HG03354 (cell line): ENCODE results near the gene RAB26.

Source experiments
- ATAC-seq: cut with Tn5 transposase; IDR thresholded peaks from one replicate; pipeline ENCODE4 v1.9.1; 2021; ENCODE audit warnings: mild to moderate bottlenecking; ENCODE audit not compliant: unreplicated experiment, poor library complexity, severe bottlenecking

The RAB26 gene

DNA sequence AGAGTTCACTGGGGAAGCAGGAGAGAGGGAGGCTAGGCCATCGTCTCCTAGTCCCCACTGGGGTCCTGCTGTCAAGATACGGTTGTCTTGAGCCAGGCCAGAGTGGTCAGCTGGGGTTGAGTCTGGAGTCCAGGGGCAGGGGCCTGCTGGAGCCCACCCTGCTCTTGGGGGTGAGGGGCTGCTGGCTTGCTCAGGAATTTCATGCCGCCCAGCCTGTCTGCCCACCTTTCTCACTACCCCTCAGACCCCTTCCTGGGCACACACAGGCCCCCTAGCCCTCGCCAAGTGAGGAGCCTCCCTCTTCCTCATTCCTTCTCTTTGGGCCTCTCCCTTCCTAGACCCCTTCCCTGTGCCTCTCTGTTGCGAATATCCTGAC is 8.4 kb downstream of the RAB26 start:
- ATAC-seq: no peak

DNA sequence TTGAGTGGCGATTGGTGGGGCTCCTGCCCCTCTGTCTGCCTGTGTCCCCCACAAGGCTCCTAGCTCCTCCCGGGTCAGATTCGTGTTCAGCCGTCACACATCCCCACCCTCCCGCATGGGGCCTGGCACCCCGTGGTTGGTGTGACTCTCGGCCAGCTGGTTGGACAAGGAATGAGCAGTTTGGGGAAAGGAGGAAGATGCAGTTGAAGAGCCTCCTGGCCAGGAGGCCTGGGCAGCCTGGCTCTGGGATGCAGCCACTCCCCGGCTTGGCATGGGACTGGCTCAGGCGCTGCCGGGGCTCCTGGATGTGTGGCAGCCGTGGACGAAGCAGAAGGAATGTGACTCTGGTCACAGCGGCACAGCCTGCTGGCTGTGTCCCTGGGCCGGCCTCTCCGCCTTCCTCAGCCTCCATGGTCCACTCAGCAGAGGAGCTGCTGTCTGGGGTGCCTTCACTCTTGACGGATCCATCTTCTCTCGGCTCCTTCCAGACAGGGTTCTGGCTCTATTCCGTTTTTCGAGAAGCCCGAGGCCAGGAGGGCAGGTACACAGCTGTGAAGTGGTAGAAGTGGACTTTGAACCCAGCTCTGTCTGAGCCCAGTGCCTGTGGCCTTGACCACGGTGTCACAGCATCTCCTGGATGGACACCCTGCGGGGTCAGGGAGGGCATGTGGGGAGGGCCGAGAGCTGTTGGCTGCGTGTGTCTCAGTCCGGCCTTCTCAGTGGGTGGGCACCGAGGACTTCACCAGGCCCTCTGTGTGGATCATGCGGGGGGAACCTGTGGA is 9.2 kb downstream of the RAB26 start:
- no peak for ATAC-seq

DNA sequence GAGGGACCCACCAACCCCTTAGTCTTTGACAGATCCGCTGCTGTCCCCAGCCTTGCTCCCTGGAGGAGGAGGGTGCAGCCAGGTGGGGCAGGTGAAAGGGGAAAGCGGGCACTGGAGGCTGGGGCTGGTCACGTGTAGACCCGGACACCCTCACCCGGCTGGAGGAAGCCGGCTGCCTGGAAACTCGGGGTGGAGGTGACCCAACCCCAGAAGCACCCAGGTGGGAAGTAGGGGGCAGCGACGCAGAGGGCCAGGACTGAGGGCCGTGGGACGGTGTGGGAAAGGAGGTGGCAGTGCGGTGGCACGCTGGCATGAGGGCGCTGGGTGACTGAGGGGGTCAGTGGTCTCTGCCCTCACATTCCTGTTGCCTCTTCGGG is 9.8 kb downstream of the RAB26 start:
- no peak for ATAC-seq

DNA sequence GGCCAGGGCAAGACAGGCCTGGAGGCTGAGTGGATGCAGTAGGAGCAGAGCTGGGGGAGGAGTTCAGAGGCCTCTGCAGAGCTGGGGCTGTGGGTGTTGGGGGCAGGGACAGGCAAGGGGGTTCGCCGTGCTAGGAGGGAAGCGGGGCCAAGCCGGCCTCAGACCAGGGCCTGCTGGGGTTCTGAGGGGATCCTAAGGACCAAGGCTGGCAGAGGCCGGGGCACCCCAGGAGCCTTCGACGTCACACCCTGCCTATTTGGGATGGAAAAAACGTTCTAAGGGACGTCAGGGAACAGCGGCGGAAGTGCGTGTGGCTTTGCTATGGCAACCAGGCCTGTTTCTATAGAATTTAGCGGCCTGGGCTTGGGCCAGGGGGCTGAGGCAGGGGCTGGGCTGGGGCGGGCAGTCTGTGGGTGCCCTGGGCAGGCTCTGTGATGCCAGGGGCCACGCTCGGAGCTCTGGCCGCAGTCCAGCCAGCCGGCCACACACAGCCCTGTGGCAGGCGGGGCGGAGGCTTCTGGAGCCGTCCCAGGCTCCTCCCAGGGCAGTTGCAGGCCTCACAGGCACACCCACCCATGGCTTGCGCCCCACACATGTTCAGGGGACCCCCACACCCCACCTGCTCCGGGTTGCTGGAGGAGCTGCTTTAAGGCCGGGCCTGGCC is 10.9 kb downstream of the RAB26 start:
- no peak for ATAC-seq

DNA sequence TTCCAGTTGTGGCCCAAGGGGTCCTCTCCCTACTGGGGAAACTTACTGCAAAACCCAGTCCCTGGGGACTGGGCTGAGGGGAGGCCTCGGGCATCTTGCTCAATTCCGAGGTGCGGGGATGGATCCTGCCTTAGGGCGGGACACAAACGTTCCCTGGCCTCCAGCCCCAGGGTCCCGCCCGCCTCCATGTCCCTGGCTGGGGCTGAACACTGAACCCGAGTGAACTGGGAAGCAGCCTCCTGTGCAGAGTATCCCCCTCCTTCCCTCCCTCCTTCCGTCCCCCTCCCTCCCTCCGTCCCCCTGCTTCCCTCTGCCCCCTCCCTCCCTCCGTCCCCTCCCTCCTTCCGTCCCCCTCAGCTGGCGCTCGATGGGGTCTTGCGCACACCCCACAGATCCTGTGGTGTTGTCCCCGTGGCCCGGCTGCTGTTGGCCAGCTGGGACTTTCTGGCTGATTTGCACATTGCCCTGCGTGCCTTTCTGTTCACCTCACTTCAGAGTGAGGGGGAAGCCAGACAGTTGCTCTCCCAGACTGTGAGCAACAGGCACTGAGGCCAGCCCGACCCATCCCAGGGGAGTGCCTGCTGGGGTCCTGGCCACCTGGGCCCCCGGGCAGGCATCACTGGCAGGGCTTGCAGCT is 12.6 kb downstream of the RAB26 start:
- ATAC-seq: no peak

DNA sequence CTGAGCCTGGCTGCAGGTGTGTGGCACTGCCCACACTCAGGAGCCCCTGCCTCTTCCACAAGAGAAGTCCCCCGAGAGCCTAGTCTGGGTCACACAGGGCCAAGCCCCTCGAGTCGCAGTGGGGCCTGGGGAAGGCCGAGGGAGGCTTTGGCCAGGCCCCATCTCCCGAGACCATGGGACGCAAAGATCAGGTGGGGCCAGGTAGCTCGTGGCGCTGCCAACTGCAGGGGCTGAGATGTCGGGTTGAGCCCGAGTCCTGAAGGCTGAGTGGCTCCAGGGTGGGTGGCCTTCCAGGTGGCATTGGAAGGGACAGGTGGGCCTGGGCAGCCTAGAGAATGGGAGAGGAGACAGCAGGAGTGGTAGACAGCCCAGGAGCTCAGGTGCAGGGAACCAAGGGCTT is 13.5 kb downstream of the RAB26 start:
- no peak for ATAC-seq

DNA sequence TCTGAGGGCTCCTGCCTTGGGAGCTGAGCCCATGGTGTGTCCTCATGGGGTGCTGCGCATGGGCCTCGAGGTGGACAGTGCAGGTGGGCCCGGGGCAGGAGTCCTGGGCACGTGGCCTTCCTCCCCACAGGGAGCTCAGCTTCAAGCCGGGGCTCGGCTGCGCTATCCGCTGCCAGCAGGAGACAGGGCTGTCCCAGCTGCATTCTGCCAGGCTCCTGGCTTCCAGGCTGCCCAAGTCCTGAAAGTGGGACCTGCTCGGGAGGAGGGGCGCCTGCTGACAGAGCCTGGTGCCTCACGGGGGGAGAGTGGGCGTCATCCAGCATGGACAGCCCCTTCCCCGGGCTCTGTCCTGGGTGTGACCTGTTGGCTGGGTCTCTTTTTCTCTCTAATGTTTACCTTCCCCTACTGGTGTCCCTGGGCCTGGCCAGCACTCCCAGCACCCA is 14.3 kb downstream of the RAB26 start:
- ATAC-seq: no peak

DNA sequence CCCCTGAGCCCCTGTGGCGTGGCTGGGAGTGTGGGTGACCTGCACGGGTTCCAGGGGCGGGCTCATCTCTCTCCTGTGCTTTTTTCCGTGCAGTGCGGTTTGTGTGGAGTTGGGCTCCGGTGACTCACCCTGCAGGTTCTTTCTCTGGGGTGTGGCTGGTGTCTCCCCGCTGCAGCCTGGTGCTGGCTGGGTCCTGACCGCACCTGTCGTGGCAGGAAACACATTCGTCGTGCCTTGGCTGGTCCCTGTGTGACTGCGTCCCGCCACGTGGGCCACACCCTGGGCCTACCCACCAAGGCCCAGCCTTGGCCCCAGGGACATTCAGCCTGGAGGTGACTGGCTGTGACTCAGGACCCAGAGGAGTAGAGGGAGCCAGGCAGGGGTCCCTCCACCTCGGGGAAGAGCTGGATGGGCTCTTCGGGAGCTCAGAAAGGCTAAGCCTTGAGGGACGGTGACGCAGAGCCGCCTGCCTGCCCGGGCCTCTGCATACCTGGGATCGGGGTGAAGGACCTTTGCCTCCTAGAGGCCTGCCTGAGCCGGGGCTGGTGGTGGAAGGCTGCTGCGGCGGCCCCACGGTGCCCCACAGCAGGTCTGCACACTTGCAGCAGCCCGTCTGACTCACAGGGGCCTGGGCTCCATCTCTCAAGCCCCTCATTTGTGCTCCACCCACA is 14.9 kb downstream of the RAB26 start:
- ATAC-seq: no peak

DNA sequence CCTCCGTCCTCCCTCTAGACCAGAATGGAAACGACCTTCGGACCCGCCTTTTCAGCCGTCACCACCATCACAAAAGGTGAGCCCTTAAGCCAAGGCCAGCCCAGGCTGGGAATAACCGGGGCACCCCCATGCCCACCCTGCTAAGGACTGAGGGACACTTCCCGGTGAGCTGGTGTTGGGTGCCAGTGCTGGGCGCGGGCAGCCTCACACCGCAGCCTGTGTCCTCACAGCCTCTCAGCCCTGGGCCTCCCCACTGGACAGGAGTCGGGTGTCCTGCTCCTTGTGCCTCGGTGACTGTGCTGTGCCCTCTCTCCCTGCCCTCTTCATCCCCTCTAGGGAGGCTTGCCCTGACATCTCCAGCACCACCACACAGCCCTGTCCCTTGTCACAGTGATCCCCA is 17.4 kb downstream of the RAB26 start:
- ATAC-seq: no peak

DNA sequence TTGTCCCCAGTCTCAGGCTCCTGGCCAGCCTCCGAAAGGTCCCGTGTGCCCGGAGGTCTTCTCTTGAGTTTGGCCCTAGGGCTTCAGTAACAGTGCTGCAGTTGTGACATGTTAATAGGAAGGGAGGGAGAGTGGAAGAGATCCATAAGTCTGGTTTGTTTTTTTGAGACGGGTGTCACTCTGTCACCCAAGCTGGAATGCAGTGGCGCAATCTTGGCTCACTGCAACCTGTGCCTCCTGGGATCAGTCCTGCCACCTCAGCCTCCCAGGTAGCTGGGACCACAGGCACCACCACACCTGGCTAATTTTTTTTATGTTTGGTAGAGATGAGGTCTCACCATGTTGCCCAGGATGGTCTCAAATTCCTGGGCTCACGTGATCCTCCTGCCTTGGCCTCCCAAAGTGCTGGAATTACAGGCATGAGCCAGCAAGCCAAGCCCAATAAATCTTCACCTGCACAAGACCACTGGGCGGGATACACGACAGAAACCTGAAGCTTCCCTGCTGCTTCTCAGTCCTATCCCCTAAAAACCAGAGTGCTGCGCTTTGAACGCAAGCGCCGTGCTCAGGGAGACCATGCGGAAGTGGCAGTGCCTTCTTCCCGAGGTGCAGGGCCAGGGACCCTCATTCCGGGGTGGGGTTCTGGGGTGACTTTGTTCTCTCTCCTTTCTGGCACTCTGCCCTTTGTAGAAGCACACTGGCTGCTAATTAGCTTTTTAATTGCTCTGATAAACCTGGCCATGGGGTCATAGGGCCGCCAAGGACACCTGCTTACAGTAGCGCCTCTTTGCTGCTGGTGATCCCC is 18.0 kb downstream of the RAB26 start:
- ATAC-seq: no peak

DNA sequence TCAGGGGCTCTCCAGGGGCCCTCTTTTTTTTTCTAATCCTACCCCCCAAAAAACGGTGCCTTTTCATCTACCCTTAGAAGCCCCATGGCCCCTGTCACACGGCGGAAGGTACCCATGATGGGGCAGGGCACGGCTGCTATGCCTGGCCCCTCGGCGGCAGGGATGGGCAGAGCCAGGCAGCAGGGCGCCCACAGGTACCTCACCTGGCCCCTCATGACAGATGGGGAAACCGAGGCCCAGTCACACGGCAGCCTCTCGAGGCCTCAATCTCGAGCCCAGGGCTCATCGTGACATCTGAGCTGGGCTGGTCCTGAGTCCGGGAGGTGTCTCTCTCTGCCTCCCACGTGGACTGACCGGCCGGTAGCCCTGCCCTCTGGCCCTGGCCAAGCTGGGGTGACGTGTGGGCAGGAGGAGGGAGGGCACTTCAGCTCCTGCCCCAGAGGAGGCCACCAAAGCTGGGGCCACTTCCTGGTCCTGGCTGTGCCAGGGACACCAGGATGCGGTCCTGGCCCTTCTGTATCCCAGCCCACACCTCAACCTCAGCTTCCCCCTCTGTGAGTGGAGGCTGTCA is 18.7 kb downstream of the RAB26 start:
- ATAC-seq: no peak

DNA sequence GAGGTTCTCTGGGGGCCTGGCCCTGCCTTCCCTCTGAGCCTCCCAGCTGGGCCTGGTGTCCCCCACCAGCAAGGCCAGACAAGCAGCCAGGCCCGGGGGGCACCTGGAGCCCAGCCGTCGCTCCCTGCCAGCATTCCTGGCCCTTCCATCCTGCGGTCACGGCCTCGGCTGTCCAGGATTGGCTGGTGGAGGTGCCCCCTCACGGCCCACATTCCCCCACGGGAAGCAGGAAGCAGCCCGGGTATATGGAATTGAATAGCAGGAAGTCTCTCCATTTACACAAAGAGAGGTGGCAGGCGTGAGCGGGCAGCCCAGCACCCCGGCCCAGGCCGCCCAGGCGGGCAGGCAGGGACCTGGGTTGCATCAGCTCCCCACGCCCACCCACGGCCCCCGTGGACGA is 21.7 kb downstream of the RAB26 start:
- no peak for ATAC-seq

DNA sequence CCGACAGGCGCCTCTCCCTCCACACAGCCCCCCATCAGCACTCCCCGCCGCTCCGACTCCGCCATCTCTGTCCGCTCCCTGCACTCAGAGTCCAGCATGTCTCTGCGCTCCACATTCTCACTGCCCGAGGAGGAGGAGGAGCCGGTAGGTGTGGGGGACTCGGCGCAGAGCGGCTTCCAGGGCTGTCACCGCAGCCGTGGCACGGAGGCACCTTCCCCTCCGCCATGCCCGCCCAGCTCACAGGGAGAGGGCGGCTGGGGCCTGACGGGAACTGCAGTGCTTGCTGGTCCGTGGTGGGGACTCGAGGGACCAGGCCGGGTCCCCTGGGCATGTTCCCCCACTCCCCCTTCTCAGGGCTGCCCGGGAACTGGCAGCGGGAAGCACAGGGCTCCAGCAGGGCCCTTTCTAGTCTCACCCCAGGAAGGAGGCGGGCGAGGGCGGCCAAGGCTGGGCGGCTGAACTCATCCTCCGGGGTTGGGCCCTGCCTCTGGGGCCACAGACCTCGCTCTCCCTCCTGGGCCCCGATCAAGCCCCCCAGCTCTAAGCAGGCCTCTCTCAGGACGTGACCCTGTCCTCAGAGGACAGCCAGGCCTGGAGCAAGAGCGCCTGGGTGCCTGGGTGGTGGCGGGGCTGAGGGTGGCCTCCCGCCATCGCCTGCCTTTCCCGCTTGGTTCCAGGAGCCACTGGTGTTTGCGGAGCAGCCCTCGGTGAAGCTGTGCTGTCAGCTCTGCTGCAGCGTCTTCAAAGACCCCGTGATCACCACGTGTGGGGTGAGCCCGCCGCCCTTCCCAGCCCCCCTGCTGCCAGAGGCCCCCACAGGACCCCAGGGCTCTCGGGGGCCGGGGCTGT is 22.4 kb downstream of the RAB26 start:
- no peak for ATAC-seq

DNA sequence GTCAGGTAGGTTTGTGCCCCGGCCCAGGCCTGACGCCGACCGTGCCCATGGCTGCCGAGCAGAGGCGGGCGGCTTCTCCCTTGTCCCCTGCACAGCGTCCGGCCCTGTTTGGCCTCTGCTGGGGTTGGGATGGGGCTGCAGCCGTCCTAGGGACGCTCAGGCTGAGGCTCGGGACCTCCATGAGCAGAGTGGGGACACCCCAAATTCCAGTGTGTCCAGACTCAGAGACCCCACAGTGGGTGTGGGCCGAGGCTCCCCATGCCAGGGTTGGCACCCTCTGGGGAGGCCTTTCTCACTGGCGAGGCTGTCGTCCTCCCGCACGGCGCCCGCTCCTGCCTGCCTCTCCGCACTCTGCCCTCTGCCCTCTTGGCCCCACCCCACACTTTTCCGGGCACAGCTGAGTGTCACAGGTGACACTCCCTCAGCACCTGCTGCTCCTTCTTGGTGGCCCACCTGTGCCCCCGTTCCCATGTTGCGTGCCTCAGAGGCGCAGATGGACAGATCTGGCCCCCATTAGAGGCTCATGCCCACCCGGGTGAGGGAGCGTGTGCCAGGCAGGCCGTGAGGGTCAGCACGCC is 23.3 kb downstream of the RAB26 start:
- no peak for ATAC-seq

DNA sequence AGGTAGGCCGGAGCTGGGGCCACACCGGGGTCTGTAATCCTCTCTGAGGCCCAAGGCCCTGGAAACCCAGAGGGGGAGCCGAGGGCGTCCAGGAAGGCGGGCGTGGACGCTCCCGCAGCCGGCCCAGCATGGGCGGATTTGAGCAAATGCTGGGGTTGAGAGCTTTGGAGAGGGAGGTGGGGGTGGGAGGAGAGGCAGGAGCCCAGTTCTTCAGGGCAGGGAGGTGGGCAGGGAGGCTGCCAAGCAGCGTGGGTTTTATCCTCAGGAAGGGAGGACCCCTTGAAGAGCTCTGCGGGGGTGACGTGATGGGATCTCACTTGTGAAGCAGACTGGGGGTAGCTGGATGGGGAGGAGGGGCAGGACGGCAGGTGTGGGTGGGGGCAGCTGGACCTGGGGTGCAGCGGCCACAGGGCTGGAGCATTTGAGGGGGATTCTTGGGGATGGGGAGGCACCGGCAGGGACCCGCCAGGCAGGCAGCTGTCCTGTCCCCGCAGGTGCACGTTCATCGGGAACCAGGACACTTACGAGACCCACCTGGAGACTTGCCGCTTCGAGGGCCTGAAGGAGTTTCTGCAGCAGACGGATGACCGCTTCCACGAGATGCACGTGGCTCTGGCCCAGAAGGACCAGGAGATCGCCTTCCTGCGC is 24.4 kb downstream of the RAB26 start:
- no peak for ATAC-seq

DNA sequence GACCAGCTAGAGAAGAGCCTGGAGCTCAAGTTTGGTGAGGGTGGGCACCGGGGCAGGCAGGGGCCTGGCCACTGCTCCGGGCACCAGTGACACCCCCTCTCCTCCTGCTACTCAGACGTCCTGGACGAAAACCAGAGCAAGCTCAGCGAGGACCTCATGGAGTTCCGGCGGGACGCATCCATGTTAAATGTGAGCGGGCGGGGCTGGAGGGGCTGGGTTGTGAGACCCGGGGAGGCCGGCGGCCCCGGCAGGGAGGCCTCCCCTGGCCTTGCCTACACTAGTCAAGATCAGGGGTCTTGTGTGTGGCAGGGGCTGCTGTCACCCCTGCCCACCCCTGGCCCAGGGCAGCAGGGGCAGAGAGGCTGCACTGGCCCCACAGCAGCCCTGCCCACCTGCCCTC is 24.9 kb downstream of the RAB26 start:
- no peak for ATAC-seq

DNA sequence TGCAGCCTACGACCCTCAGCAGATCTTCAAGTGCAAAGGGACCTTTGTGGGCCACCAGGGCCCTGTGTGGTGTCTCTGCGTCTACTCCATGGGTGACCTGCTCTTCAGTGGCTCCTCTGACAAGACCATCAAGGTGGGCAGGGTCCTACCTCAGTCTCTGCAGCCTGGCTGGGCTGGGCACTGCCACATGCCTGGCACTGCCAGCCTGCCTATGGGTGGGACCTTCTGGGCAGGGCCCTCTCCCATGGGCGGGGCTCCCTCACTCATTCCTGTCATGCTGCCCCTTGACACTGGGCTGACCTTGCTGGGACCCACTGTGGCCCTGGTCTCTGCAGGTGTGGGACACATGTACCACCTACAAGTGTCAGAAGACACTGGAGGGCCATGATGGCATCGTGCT is 25.5 kb downstream of the RAB26 start:
- ATAC-seq: no peak
